Activated gamma-delta T cell treated with Interleukin-2 at 50 U/mL for 16 hours (primary cell): ENCODE results near the gene NEGR1.
"Not testable (repeated sequence)": the region's sequence is repeated elsewhere in the genome, so short reads cannot be mapped to it uniquely, and the experiment has no call there.

Source experiments
- DNase-seq: peaks from one replicate; pipeline ENCODE4 v3.0.0-alpha.2; 2020

The NEGR1 gene

GRCh38 chr1:71921204-71921603 lies 361.1 kb downstream of the NEGR1 start:
- no peak for DNase-seq

- no peak for DNase-seq
Measured at GRCh38 chr1:71920556-71920955, 361.8 kb downstream of the NEGR1 start.

GRCh38 chr1:71919811-71920509 lies 362.4 kb downstream of the NEGR1 start:
- no peak for DNase-seq

GRCh38 chr1:71918630-71919029 lies 363.7 kb downstream of the NEGR1 start:
- no peak for DNase-seq

- no peak for DNase-seq
Measured at GRCh38 chr1:71916894-71917293, 365.4 kb downstream of the NEGR1 start.

- DNase-seq: no peak
Measured at GRCh38 chr1:71914626-71915025, 367.7 kb downstream of the NEGR1 start.

GRCh38 chr1:71908871-71909390 lies 373.4 kb downstream of the NEGR1 start:
- DNase-seq: no peak

- no peak for DNase-seq
Measured at GRCh38 chr1:71908303-71908702, 374.0 kb downstream of the NEGR1 start.

GRCh38 chr1:71899881-71900280 lies 382.5 kb downstream of the NEGR1 start:
- no peak for DNase-seq

GRCh38 chr1:71888166-71888565 lies 394.2 kb downstream of the NEGR1 start:
- DNase-seq: not testable (repeated sequence)

GRCh38 chr1:71885171-71885570 lies 397.2 kb downstream of the NEGR1 start:
- DNase-seq: no peak

- DNase-seq: no peak
Measured at GRCh38 chr1:71882637-71883036, 399.7 kb downstream of the NEGR1 start.

- no peak for DNase-seq
Measured at GRCh38 chr1:71882226-71882625, 400.1 kb downstream of the NEGR1 start.

- DNase-seq: no peak
Measured at GRCh38 chr1:71881611-71882010, 400.7 kb downstream of the NEGR1 start.

GRCh38 chr1:71869326-71869725 lies 413.0 kb downstream of the NEGR1 start:
- DNase-seq: no peak

- no peak for DNase-seq
Measured at GRCh38 chr1:71862756-71863155, 419.6 kb downstream of the NEGR1 start.

- no peak for DNase-seq
Measured at GRCh38 chr1:71861022-71861421, 421.3 kb downstream of the NEGR1 start.

GRCh38 chr1:71859806-71860205 lies 422.5 kb downstream of the NEGR1 start:
- no peak for DNase-seq

- no peak for DNase-seq
Measured at GRCh38 chr1:71857862-71858261, 424.5 kb downstream of the NEGR1 start.

- no peak for DNase-seq
Measured at GRCh38 chr1:71853360-71853759, 429.0 kb downstream of the NEGR1 start.

- no peak for DNase-seq
Measured at GRCh38 chr1:71850936-71851335, 431.4 kb downstream of the NEGR1 start.

- no peak for DNase-seq
Measured at GRCh38 chr1:71850515-71850914, 431.8 kb downstream of the NEGR1 start.

GRCh38 chr1:71843012-71843411 lies 439.3 kb downstream of the NEGR1 start:
- no peak for DNase-seq

- DNase-seq: no peak
Measured at GRCh38 chr1:71839876-71840275, 442.5 kb downstream of the NEGR1 start.

GRCh38 chr1:71836904-71837303 lies 445.4 kb downstream of the NEGR1 start:
- DNase-seq: no peak
